ENCODE data around the gene CYP4X1.

- TF ChIP-seq, protein P1, sequence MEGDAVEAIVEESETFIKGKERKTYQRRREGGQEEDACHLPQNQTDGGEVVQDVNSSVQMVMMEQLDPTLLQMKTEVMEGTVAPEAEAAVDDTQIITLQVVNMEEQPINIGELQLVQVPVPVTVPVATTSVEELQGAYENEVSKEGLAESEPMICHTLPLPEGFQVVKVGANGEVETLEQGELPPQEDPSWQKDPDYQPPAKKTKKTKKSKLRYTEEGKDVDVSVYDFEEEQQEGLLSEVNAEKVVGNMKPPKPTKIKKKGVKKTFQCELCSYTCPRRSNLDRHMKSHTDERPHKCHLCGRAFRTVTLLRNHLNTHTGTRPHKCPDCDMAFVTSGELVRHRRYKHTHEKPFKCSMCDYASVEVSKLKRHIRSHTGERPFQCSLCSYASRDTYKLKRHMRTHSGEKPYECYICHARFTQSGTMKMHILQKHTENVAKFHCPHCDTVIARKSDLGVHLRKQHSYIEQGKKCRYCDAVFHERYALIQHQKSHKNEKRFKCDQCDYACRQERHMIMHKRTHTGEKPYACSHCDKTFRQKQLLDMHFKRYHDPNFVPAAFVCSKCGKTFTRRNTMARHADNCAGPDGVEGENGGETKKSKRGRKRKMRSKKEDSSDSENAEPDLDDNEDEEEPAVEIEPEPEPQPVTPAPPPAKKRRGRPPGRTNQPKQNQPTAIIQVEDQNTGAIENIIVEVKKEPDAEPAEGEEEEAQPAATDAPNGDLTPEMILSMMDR (conservative IDR thresholded peaks at IDR 0.05; ENCODE audit: low read depth, low read length): no peak
- no peak for TF ChIP-seq EZH2 (IDR thresholded peaks at IDR 0.05; ENCODE audit: borderline replicate concordance, low read depth, low read length, poor library complexity, severe bottlenecking)
Measured at GRCh38 chr1:47031585-47031984, 8.1 kb downstream of the CYP4X1 start.

All from A673 (cell line).